HG03520 (cell line): ENCODE measurements around the gene COL20A1.

Experiments used
- ATAC-seq: cut with Tn5 transposase; IDR thresholded peaks from one replicate; pipeline ENCODE4 v1.9.1; 2021; ENCODE audit warnings: mild to moderate bottlenecking, moderate library complexity; ENCODE audit not compliant: unreplicated experiment

The COL20A1 gene

GRCh38 chr20:63306673-63307537 lies 13.9 kb downstream of the COL20A1 start:
- no peak for ATAC-seq

GRCh38 chr20:63307538-63308217 lies 14.7 kb downstream of the COL20A1 start:
- ATAC-seq: no peak

GRCh38 chr20:63308218-63308911 lies 15.4 kb downstream of the COL20A1 start:
- no peak for ATAC-seq

DNA sequence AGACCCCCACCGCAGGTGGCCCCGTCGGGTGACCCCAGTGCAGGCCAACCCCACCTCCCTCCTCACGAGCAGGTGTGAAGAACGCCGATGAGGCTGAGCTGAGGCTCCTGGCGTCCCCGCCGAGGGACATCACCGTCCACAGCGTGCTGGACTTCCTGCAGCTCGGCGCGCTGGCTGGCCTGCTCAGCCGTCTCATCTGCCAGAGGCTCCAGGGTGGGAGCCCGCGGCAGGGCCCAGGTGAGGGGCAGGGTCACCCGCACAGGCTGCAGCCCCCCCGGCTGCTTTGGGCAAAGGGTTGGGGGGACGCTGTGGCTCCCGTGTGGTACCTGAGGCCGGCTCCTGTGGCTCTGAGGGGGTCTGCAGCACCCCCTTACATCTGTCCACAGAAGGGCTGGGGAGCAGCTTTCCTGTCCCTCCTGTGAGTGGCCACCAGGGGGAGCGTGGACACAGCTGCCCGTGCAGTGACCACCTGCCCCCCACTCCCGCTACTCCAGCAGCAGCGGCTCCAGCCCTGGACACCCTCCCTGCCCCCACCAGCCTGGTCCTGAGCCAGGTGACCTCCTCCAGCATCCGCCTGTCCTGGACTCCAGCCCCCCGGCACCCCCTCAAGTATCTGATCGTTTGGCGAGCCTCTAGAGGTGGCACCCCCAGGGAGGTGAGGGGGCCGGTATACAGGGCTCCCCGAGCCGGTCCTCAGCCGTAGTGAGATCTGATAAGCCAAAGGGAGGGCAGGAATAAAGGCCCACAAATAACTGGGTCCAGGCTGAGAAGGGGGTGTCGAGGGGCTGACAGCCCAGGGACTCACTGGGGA lies 16.5 kb downstream of the COL20A1 start:
- no peak for ATAC-seq

GRCh38 chr20:63310265-63310991 lies 17.4 kb downstream of the COL20A1 start:
- ATAC-seq: no peak

DNA sequence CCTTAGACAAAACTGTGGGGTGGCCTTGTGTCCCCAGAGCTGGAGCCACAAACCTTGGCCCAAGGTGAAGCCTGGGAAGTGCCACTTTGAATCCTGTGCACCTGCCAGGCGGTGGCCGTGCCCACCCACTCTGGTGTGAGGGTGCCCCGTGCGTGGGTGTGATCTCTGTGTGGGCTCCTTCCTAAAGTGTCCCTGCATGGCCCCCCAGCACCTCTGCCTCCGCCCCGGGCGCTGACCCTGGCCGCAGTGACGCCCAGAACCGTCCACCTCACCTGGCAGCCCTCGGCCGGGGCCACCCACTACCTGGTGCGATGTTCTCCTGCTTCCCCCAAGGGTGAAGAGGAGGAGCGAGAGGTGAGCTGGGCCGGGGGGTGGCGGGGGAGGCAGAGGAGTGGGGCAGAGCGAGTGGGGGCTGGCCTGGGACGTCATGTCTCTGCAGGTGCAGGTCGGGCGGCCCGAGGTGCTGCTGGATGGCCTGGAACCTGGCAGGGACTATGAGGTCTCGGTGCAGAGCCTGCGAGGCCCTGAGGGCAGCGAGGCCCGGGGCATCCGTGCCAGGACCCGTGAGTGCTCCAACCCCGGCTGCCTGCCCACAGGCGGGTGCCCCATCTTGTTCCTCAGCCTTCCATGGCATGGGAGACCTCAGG lies 18.3 kb downstream of the COL20A1 start:
- no peak for ATAC-seq

- no peak for ATAC-seq
These were observed 18.9 kb downstream of the COL20A1 start for GRCh38 chr20:63311833-63312243.

DNA sequence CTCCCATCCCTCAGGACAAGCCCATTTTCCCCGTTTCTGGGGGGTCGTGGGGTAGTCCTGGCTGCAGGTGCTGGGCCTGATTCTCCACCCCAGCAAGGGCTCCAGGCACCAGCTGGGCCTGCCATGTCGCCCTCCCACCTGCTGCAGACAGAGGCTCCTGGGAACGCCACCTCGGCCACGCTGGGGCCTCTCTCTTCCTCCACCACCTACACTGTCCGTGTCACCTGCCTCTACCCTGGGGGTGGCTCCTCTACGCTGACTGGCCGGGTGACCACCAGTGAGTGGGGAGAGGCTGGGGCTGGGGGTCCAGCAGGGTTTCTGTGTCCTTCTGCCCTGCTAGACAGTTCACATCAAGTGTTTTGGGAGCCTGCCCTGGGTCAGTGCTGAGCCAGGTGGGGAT lies 19.3 kb downstream of the COL20A1 start:
- ATAC-seq: no peak

DNA sequence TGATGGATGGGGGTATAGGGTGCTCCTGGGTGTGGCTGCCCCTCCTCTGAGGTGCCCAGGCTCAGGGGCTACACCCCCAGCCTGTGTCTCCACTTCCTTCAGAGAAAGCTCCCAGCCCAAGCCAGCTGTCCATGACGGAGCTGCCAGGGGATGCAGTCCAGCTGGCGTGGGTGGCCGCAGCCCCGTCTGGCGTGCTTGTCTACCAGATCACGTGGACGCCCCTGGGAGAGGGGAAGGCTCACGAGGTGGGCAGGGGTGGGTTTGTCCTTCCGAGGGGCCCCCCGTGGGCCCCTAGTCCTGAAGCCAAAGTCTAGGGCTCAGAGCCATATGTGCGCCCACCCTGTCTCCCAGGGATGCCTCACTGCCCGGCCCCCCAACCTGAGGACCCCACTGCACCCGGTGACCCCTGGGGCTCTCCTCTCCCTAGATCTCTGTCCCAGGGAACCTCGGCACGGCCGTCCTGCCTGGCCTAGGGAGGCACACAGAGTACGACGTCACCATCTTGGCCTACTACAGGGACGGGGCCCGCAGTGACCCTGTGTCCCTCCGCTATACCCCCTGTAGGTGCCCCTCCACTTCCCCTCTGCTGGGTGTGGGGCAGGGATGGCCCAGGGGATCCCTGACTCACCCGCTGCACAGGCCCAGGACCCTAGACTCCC lies 19.8 kb downstream of the COL20A1 start:
- no peak for ATAC-seq

DNA sequence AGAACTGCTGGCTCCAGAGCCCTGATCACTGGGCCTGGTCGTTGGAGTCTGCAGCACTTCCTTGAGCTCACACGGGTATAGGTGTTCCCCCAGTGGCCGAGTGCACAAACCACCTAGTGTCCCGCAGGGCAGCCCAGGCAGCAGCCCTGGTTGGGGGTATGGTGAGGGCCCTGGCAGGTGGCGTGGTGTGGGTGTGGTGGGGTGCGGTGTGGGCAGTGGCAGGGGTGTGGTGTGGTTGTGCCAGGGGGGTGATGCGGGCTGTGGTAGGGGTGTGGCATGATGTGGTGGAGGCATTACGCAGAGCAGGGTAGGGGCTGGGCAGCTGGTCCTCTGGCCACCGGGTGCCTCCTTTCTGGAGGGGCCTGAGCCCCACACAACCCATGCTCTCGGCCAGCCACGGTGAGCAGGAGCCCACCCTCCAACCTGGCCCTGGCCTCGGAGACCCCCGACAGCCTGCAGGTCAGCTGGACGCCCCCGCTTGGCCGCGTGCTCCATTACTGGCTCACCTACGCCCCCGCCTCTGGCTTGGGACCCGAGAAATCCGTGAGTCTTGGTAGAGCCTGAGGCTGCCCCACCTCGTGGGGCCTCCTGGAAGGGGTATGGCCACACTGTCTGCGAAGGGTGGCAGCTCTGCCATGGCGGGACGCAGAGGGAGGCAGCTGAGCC lies 20.5 kb downstream of the COL20A1 start:
- ATAC-seq: no peak

- no peak for ATAC-seq
These were observed 21.1 kb downstream of the COL20A1 start for GRCh38 chr20:63314015-63314471.

DNA sequence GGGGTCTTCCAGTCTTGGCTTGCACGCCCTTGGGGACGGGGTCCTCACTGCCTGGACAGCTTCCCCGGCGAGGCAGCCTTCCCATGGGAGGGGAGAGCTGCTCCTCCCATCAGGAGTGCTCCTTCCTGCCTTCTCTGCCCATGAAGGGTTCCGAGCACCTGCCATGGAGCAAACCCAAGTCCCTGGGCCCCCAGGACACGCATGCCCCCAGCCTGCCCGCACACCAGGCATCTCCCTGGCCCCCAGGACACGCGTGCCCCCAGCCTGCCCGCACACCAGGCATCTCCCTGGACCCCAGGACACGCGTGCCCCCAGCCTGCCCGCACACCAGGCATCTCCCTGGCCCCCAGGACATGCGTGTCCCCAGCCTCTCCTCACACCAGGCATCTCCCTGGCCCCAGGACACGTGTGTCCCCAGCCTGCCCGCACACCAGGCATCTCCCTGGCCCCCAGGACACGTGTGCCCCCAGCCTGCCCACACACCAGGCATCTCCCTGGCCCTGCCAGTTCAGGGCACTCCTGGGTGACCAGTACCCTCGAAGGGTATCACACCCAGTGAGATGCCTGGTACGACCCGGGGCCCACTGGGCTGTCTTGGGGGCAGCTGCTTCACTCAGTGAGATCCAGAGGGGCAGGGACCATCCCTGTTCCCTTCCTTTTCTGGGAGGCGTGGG lies 21.7 kb downstream of the COL20A1 start:
- no peak for ATAC-seq

- ATAC-seq: no peak
These were observed 22.3 kb downstream of the COL20A1 start for GRCh38 chr20:63315240-63315689.

DNA sequence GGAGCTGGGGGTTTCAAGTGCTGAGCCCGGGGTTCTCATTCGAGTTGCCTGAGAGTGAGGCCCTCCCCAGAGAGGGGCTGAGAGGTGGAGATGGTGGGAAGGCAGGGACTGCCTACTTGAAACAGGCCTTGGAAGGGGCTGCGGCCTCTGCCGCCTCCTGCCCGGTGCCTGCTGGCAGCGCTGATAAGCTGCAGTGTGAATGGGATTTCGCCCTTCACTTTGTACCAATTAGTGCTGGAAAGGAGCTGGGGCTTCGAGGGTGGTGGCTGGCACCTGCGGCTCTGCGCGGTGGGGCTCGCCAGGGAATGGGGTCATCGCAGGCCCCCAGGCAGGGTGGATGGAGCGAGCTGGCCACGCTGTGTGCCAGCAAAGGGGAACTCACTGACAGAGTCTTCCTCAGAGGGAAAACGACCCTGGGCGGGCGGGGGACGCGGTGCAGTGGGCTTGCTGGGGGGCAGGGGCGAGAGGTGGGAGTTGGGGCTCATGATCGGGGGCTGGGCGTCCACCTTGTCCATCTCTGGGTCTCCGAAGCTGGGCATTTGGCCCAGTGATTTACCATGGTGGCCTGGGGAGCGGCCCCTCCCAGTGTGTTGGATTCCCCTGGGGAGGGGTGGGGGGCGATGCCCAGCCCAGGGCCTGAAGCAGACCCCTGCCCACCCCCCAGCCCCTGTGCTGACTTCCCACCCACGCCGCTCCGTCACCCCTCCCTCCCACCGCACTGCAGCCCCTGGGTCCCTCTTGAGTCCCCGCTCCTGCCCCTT lies 22.9 kb downstream of the COL20A1 start:
- no peak for ATAC-seq

DNA sequence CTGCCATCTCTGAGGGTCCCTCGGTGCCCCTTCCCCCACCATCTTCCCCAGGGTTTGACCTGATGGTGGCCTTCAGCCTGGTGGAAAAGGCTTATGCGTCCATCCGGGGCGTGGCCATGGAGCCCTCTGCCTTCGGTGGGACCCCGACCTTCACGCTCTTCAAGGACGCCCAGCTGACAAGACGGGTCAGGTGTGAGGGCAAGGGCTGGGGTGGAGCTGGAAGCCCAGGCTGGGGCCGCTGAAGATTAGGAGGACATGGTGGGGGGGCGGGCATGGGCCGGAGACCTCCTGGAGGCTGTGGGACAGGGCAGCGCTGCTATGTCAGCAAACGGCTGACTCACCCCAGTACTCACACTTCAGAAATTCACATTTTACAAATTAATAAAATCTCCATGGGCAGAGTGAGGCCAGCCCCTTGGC lies 23.5 kb downstream of the COL20A1 start:
- no peak for ATAC-seq

DNA sequence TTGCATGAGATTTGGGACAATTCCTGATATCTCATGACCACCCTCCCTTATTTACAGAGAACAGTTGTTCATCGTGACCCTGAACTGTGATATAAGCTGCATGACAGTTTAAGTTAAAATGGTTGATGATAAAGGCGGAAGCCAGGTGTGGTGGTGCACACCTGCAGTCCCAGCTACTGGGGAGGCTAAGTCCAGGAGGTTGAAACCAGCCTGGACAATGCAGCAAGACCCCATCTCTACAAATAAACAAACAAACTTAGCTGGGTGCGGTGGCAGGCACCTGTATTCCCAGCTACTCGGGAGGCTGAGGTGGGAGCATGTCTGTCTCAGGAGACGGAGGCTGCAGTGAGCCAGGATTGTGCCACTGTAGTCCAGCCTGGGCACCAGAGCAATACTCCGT lies 24.1 kb downstream of the COL20A1 start:
- ATAC-seq: no peak
